ENCODE measurements around the gene ZDHHC4. TPM values are rescaled to one million over a fixed set of nuclear protein-coding genes. Genes with fewer than 3 reads are reported as not detected.

ZDHHC4 gene
- total RNA-seq, 1 donor from 2014 or later: 67.9 TPM

GRCh38 chr7:6637544-6638229, 60.4 kb downstream of the ZDHHC4 start:
- peak; percentile 56 for TF ChIP-seq CTCF (conservative IDR thresholded peaks at IDR 0.05)
- DNase-seq (ENCODE audit: extremely low spot score, unreplicated experiment): no peak
- no peaks in the 10 kb centered on the region for H3K9me3 Mint-ChIP-seq
- H3K27me3 Mint-ChIP-seq: no peaks in the 10 kb centered on the region
- H3K4me3 Mint-ChIP-seq: peak overlapping the region; percentile 90
- peak overlapping the region; percentile 36 for H3K27ac Mint-ChIP-seq
- peaks cover 14% of the 10 kb centered on the region for H3K36me3 Mint-ChIP-seq
- peaks cover 17% of the 10 kb centered on the region for H3K4me1 Mint-ChIP-seq (ENCODE audit: unreplicated experiment)

Other genes starting within 250 kb of the ZDHHC4 start
- gene FAM220A, start 228.5 kb upstream of the ZDHHC4 start, total RNA-seq (ENCODE audit: low replicate concordance): 22.0 and 23.2 TPM in 2 replicates
- gene RAC1, start 202.9 kb upstream of the ZDHHC4 start, total RNA-seq (ENCODE audit: low replicate concordance): 204 and 253 TPM in 2 replicates
- gene DAGLB, start 129.5 kb upstream of the ZDHHC4 start, total RNA-seq (ENCODE audit: low replicate concordance): 21.2 and 27.0 TPM in 2 replicates
- gene KDELR2, start 93.3 kb upstream of the ZDHHC4 start, total RNA-seq (ENCODE audit: low replicate concordance): 147 and 227 TPM in 2 replicates
- 0.43 and 1.6 TPM in 2 replicates for gene GRID2IP, start 26.0 kb upstream of the ZDHHC4 start, total RNA-seq (ENCODE audit: low replicate concordance)
- 35.8 and 44.1 TPM in 2 replicates for gene INTS15, start 12.6 kb downstream of the ZDHHC4 start, total RNA-seq (ENCODE audit: low replicate concordance)
- 5.0 and 9.2 TPM in 2 replicates for gene ZNF853, start 38.2 kb downstream of the ZDHHC4 start, total RNA-seq (ENCODE audit: low replicate concordance)
- 37.1 and 46.8 TPM in 2 replicates for gene ZNF316, start 59.9 kb downstream of the ZDHHC4 start, total RNA-seq (ENCODE audit: low replicate concordance)
- gene ZNF12, start 129.5 kb downstream of the ZDHHC4 start, total RNA-seq (ENCODE audit: low replicate concordance): 28.3 and 30.9 TPM in 2 replicates
- 0.83 and 1.1 TPM in 2 replicates for gene RSPH10B2, start 176.6 kb downstream of the ZDHHC4 start, total RNA-seq (ENCODE audit: low replicate concordance)
- 49.5 and 70.0 TPM in 2 replicates for gene CCZ1B, start 248.8 kb downstream of the ZDHHC4 start, total RNA-seq (ENCODE audit: low replicate concordance)